BJ (cell line): Measurements from ENCODE around the gene ECHS1. TPM values are rescaled to one million over a fixed set of nuclear protein-coding genes. Genes with fewer than 3 reads are reported as not detected.

Experiments used
- CTCF ChIA-PET: fragments of 350-600 bp; formaldehyde crosslinking; extraction: SDS; loops from one replicate; lab custom pipeline; 2021; ENCODE audit warnings: antibody characterized with exemption, inconsistent platforms; lab: Yijun Ruan, JAX
- POLR2A ChIA-PET: fragments of 300-600 bp; sonication (Branson Sonifier 250); formaldehyde crosslinking; extraction: SDS; loops from one replicate; lab custom pipeline; 2021; ENCODE audit warnings: antibody characterized with exemption; lab: Charles Lee
- DNase-seq: peaks from one replicate; pipeline ENCODE4 v3.0.0-alpha.2; 2011; ENCODE audit warnings: low read depth
- H3K27me3 ChIP-seq: 2 replicates; pipeline ENCODE4 v1.6.0; 2011; ENCODE audit warnings: low read length; ENCODE audit not compliant: control insufficient read depth, insufficient read depth
- H3K36me3 ChIP-seq: 2 replicates; pipeline ENCODE4 v1.5.1; 2011; ENCODE audit warnings: low read length; ENCODE audit not compliant: control insufficient read depth, insufficient read depth
- H3K4me3 ChIP-seq: 2 replicates; pipeline ENCODE4 v1.5.1; 2011; ENCODE audit warnings: low read depth, mild to moderate bottlenecking, control low read depth, low read length
- CTCF ChIP-seq: IDR thresholded peaks from 2 replicates; pipeline ENCODE4 v1.5.1; 2011; ENCODE audit warnings: low read depth, mild to moderate bottlenecking, control low read depth, inconsistent platforms, low read length, moderate library complexity; ENCODE audit not compliant: insufficient read depth
- polyA plus RNA-seq: library from polyadenylated mRNA; depleted of rRNA; stranded (reverse); fragments of >200 nt; gene quantifications from 2 replicates; pipeline ENCODE4 v1.2.3, GENCODE V29; 2011

Gene ECHS1
- polyA plus RNA-seq, 1 experiment: 63.9 TPM

GRCh38 chr10:133346413-133346812, 26.7 kb downstream of the ECHS1 start:
- ChIA-PET CTCF (interaction anchor here (1.2 kb wide), 1 partner anchor 39 kb away, joined by 3 read pairs; no protein-coding TSS in a partner anchor), POLR2A (no interaction called here)

GRCh38 chr10:133344236-133344635, 28.9 kb downstream of the ECHS1 start:
- no peak for TF ChIP-seq CTCF
- ChIA-PET POLR2A (no interaction called here), CTCF (interaction anchor here (1.2 kb wide), 1 partner anchor 15 kb away, joined by 7 read pairs; no protein-coding TSS in a partner anchor)
- Histone ChIP-seq H3K36me3 (no peaks in the 10 kb centered on the region), H3K4me3 (no peak overlapping the region), H3K27me3 (peaks cover 3% of the 10 kb centered on the region; the same call in 1 of the 2 replicates)
- DNase-seq: no peak

More at GRCh38 chr10:133346413-133346812, 26.7 kb downstream of the ECHS1 start:
- no peak for DNase-seq
- Histone ChIP-seq H3K36me3 (no peaks in the 10 kb centered on the region), H3K4me3 (no peak overlapping the region), H3K27me3 (peaks cover 3% of the 10 kb centered on the region; the same call in 1 of the 2 replicates)
- TF ChIP-seq CTCF: no peak

- TF ChIP-seq CTCF: no peak
- no peaks in the 10 kb centered on the region for H3K36me3 ChIP-seq
- CTCF ChIA-PET: interaction anchor here (0.9 kb wide), 2 partner anchors 14 to 16 kb away, joined by 3 read pairs; no protein-coding TSS in a partner anchor
- POLR2A ChIA-PET: no interaction called here
- DNase-seq: no peak
- peaks cover 3% of the 10 kb centered on the region; the same call in 1 of the 2 replicates for H3K27me3 ChIP-seq
- H3K4me3 ChIP-seq: no peak overlapping the region
Measured at GRCh38 chr10:133343558-133343957, 29.6 kb downstream of the ECHS1 start.

- TF ChIP-seq CTCF: no peak
- Histone ChIP-seq H3K4me3 (no peak overlapping the region), H3K27me3 (peaks cover 3% of the 10 kb centered on the region; the same call in 1 of the 2 replicates), H3K36me3 (no peaks in the 10 kb centered on the region)
- DNase-seq: no peak
- ChIA-PET CTCF (interaction anchor here (0.9 kb wide), 2 partner anchors 13 to 15 kb away, joined by 3 read pairs; no protein-coding TSS in a partner anchor), POLR2A (no interaction called here)
Measured at GRCh38 chr10:133342942-133343341, 30.2 kb downstream of the ECHS1 start.

- TF ChIP-seq CTCF: no peak
- Histone ChIP-seq H3K4me3 (no peak overlapping the region), H3K27me3 (peaks cover 3% of the 10 kb centered on the region; the same call in 1 of the 2 replicates), H3K36me3 (no peaks in the 10 kb centered on the region)
- POLR2A ChIA-PET: no interaction called here
- no peak for DNase-seq
- CTCF ChIA-PET: interaction anchor here (0.8 kb wide), 1 partner anchor 12 kb away, joined by 3 read pairs; no protein-coding TSS in a partner anchor
Measured at GRCh38 chr10:133341983-133342382, 31.2 kb downstream of the ECHS1 start.
